T-helper 9 cell (primary cell): Measurements from ENCODE around the gene HSPG2.
A peak's percentile ranks its signal among the peaks of the same experiment; 100 is the strongest.
"Not testable (repeated sequence)": the region's sequence is repeated elsewhere in the genome, so short reads cannot be mapped to it uniquely, and the experiment has no call there.

Experiments
- DNase-seq: peaks from one replicate; pipeline ENCODE4 v3.0.0-alpha.2; 2020

Gene HSPG2

DNA sequence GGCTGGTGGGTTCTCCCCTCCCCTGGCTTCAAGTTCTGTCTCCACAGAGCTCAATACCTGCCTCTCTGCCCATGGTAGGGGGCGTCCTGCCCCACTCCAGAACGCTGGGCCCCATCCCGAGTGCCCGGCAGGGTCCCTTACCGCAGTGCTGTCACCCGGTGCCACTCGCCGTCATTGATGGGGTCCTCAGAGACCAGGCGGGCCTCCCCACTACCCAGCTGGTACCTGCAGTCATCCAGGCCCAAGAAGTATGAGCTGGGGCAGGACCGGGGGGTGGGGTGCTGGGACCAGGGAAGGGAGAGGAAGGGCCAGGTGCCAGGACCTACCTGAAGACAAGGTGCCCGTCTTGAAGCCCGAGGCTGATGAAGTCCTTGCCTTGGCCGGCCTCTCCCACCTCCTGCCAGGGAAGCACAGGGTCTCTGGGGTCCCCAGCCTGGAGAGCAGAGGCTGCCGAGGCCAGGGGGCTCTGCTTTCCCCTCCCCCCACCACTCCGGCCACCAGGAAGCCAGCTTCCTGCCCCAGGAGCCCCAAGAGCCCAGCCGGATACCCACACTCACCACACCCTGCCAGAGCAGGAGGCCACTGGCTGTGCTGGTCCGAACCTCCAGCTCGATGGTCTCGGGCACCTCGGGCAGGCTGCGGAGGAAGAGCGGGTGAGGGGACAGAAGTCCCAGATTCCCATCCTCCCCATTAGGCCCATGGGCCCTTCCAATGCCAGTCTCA lies 113.0 kb downstream of the HSPG2 start:
- no peak for DNase-seq

DNA sequence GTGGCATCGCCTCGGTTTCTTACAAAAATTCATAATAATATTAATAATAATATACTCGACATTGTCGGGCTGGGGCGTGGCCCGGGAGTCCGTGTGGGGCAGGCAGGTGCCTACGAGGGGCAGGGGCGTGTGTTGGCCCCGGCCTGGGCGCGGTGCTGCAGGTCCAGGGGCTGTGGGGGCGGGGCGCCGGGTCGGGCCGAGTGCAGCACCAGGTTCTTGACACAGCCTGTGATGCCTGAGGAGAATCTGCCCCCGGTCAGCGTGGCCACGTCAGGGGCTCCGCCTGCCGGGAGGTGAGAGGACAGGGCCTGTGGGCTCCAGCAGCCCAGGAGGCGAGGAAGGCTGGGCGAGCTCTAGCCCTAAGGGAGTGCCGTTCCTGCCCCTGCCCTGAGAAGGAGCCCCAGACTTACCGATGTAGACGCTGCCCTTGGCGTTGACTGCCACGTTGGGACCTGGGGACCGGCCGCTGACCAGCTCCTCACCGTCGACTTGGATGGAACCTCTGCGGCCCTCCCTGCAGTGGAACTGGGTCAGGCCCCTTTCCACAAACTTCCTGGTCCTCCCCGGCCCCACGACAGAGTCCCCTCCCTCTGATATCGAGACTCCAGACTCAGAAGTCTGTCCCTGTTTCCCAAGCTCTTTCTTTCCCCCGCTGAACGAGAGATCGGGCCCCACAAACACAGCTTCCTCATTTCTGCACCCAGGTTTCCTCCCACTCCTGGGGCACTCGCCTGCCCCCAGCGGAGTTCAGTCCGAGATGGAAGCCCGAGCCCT lies 113.7 kb downstream of the HSPG2 start:
- no peak for DNase-seq

DNA sequence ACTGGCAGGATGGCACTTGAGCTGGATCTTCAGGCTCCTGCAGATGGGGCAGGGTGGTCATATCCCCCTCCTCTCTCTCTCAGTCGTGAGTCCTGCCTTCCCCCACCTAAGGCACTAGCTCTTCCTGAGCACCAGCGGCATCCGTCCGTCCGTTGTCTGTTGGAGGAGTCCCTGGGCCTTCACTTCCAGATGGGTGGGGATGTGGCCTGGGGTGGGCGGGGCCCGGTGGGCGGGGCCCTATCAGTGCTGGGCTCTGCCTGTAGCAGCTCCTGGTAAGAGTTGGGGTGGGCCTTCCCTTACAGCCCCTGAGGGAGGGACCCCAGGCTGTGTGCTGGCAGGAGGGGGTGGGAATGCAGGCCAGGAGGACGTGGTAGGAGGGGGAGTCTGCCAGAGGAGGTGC lies 114.8 kb downstream of the HSPG2 start:
- DNase-seq, result no peak

DNA sequence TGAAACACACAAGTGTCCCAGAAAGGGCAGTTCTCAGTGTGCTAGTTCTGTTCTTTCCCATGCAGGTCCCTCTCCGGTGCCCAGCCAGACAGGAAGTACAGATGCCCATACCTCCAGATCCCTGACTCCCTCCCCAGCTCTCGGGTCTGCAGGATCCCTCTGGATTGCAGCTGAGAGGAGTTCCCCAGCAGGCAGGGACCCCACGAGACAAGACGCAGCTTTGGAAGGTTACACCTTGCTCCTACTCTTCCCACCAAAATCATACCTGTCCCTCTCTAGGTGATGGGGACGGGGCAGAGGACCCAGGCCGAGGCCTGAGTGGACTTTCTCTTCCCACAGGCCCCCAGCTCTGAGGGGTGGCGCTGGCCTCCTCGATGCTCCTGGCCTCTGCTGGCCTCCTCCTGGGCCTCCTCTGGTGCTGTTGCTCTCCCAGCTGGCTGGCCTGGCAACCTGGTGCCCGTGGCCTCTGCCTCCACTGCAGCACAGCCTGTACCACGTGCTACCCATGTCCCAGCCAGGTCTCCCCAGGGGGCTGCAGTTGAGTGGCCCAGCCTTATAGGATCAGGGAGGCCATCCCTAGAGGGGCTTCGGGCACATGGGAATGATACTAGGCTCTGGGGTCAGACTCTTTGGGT lies 115.6 kb downstream of the HSPG2 start:
- DNase-seq, result no peak

DNA sequence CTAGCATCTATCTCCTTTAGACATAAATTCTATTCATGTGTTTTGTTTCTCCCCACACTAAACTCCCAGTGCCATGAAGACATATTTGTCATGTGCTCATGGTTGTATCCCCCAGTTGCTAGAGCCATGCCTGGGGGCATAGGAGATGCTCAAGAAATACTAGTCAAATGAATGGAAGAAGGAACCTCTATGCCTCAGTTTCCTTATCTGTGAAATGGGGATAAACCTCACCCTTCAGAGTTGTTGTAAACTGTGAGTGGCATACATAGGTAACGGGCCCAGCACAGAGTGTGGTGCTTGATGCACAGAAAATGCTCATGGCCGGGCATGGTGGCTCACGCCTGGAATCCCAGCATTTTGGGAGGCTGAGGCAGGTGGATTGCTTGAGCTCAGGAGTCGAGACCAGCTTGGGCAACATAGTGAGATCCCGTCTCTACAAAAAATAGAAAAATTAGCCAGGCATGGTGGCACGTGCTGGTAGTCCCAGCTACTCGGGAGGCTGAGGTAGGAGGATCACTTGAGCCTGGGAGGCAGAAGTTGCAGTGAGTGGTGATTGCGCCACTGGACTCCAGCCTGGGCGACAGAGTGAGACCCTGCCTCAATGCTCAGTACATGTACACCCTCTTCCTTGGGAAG lies 116.4 kb downstream of the HSPG2 start:
- DNase-seq, result no peak

DNA sequence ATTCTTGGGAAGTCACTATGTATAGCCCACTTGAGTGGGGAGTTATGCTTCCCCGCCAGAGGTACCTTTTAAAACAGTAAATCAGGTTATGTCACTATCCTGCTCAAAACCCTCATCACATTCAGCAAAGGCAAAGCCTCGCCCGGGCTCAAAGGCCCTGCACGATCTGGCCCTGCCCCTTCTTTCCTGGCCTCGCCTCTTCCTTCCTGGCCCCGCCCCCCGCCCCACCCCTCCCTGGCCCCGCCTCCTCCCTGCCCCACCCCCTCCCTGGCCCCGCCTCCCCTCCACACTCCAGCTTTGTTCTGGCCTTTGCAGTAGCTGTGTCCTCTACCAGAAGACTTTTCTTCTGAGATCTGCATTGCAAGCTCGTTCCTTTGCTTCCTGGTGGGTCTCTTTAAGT lies 118.5 kb downstream of the HSPG2 start:
- no peak for DNase-seq

DNA sequence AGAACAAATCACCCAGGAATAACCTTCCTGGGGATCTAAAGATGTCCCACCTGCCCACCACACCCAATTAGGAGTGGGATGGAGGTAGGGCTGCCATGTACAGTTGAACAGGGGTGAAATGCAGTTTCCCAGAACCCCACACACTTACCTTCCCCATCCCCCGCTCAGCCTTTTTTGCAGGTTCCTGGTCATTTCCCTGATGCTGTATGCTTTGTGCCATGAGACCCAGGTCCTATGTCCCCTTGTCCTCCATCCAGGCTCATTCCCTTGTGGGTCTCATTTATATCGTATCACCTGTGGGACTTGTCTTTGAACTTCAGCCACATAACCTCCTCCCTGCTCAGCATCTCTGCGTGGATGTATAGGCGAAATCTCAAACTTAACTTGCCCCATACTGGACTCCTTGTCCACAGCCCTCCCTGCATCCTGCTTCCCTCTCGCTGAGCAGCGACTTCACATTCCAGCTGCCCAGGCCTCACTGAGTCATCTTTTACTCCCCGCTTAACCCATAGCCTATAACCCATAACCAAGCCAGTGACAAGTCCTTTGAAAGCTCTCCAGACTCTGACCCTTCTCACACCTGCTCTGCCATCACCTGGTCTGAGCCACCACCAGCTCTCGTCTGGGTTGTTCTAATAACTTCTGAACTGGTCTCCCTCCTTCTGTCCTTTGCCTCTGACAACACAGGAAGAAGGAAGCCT lies 120.4 kb downstream of the HSPG2 start:
- DNase-seq, result no peak

DNA sequence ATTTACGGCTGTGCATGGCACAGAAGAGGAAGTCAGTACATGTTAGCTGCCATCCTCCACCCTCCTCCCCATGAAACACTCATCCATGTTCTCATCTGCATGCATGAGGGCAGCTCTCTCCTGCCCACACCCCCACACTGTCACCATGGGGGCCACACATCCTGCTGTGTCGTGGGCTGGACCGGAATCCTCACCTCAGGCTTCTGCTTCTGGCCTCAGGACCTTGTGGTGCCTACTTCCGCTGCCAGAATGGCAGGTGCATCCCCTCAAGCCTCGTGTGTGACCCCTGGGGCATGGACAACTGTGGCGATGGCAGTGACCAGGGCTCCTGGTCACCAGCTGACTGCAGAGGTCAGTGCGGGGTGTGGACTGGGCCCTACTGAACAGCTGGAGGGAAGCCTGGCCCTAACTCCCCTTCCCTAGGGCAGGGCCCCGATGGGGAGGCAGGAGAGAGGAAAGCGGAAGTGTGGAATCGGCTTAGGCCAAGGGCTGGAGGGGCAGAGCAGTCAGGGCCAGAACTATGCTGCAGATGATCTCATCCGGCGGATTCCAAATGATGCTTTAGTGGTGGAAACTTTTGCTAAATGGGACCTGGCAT lies 121.3 kb downstream of the HSPG2 start:
- no peak for DNase-seq

DNA sequence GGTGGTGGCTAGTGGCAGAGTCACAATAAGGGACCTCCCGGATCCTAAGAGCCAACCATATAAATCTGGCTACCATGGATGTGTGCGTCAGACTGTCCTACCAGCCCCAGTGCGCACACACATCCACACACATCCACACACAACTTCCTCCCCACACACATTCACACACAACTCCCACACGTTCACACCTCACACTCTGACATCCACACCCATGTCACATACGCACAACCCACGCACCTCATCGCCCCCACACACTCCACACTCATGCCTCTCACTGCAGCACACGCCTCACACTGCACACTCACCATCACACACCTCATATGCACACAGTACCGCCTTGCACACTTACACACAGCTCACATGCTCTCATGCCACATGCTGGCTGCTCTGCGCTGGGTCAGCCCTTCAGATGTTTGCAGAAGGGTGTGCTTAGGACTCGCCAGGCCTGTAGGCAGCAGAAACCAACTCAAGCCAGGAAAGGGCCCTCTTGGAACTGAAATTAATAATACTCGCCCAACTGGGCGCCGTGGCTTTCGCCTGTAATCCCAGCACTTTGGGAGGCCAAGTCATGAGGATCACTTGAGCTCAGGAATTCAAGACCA lies 122.0 kb downstream of the HSPG2 start:
- no peak for DNase-seq

DNA sequence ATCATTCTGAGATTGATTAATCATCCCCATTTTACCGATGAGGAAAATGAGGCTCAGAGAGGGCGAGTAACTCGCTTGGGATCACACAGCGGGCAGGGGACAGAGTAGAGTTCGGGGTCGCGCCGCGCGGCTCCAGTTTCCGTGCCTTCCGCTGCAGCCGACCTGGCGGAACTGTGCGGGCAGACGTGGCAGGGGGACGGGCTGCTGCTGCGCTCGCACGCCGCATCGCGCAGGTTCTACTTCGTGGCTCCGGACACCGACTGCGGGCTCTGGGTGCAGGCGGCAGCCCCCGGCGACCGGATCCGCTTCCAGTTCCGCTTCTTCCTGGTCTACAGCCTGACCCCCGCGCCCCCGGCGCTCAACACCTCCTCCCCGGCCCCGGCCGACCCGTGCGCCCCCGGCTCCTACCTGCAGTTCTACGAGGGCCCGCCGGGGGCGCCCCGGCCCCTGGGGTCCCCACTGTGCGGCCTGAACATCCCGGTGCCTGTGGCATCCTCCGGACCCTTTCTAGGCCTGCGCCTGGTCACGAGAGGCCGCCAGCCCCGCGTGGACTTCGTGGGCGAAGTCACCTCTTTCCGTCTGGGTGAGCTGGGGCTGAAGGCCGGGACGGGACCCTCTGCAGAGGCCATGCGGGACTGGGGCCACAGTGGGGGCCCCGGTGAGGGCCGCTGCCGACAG lies 122.7 kb downstream of the HSPG2 start:
- DNase-seq, result peak; percentile 7

DNA sequence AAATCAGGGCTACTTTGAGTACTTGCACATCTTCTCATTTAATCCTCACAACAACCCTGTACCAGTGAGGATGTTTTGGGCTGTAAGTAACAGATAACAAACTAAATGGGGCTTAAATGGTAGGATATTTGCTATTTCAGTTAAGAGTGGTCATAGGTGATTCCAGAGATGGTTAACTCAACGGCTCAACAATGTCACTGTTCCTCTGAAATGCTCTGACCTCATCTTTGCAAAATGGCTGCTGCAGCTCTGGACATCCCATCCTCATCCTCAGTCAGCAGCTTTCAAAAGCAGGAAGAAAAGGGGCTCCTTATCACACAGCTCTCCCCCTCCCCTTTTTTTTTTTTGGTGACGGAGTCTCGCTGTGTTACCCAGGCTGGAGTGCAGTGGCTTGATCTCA lies 123.6 kb downstream of the HSPG2 start:
- no peak for DNase-seq

DNA sequence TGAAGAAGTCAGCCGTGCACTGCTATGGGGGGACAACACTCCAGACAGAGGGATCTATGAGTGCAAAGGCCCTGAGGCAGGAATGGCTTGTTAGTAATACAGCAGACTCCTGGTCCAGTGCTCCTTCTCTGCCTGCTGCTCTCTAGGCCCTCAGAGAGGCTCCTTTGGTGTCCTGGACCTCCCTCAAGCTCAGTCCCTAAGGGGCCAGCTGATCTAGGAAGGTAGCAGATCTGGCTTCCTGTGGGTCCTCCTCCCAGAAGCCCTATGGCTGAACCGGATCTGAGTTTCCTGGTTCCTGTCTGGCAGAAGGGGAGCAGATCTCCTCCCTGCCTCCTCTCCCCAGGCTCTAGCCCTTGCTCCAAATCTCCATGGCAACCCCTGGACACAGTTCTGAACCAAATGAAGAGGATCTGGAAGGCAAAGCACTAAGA lies 125.2 kb downstream of the HSPG2 start, which contains the start of gene LDLRAD2:
Gene LDLRAD2, plus strand, starts transcription at position 391 of the 431 bp plus-strand sequence. CDS start 187 bp downstream, outside the sequence.
- DNase-seq, result no peak

DNA sequence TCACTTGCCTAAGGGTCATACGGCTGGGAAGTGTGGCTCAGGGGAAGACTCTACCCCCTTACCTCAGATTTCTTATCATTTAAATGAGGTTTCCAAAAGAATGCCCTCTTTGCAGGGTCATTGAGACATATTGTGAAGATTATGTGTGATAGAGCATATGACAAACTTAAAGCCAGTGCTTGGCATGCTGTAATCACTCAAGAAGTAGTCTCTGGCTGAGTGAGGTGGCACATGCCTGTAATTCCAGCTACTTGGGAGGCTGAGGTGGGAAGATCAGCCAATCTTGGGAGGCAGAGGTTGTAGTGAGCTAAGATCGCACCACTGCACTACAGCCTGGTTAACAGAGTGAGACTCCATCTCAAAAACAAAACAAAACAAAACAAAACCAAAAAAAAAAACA lies 132.6 kb downstream of the HSPG2 start:
- DNase-seq, result no peak

DNA sequence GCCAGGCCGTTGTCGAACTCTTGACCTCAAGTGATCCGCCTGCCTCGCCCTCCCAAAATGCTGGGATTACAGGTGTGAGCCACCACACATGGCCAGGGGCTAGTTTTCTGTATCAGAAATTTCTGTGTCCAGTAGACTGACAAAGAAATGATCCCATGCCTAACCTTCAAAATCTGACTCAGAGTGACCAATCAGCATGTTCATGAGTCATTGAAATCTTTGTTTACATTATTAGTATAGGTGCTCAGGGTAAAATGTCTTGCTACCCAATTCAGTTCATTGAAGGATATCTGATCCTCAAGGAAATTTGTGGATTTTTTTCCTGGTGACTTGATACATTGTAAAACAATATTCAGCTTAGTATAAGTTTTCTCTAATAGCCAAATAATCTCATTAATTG lies 136.0 kb downstream of the HSPG2 start:
- no peak for DNase-seq

DNA sequence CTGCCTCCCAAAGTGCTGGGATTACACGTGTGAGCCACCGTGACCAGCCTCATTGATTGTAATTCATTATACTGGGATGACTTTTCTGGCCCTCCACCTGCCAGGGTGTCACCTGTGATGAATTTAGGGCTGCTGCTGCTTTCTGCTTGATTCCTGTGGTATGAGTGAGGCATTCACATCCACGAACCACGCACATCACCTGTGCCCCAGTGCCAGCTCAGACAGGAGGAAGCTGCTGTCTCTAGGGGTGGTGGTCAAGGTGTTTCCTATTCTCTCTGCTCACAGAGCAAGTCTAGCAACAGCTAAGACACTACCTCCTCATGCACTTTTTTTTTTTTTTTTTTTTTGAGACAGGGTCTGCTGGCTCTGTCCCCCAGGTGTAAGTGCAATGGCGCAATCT lies 137.4 kb downstream of the HSPG2 start:
- DNase-seq, result no peak

DNA sequence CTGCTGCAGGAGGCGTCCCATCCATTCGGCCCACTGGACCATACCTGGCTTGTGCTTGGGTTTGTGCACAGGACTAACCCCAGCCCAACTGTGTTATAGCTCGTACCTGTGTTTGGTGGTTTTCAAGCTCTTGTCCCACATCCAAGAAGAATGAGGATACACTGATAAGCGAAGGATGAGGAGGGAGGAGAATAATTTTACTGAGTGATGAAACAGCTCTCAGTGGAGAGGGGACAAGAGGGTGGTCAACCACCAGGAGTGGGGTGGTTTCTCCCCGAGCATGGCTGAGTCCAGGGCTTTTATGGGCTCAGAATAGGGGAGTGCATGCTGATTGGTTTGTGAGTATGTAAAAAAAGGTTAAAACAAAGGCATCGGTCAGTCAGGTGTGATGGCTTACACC lies 142.0 kb downstream of the HSPG2 start:
- DNase-seq, result no peak

DNA sequence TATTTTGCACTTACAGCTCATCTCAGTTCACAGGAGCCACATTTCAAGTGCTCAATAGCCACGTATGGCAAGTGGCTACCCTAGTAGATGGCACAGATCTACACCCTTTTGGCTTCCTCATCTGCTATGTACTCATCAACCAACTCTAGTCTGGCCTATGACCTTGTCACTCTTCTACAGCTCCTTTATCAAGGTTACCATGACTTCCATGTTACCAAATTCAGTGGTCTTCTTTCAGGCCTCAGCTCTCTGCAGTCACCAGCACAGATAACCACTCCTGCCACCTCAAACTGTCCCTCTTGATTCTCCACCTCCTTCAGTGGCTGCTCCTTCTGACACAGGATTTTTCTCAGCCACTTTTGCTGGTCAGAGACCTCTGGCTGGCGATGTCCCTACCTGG lies 142.5 kb downstream of the HSPG2 start:
- DNase-seq, result no peak

DNA sequence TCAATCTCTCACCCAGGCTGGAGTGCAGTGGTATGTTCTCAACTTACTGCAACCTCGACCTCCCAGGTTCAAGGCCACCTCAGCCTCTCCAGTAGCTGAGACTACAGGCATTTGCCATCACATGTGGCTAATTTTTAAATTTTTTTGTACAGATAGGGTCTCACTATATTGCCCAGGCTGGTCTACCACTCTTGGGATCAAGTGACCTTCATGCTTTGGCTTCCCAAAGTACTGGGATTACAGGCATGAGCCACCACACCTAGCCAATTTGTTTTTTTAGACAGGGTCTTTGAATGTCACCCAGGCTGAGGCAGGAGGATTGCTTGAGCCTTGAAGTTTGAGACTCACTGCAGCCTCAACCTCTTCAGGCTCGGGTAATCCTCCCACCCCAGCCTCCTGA lies 144.0 kb downstream of the HSPG2 start:
- DNase-seq, result no peak

DNA sequence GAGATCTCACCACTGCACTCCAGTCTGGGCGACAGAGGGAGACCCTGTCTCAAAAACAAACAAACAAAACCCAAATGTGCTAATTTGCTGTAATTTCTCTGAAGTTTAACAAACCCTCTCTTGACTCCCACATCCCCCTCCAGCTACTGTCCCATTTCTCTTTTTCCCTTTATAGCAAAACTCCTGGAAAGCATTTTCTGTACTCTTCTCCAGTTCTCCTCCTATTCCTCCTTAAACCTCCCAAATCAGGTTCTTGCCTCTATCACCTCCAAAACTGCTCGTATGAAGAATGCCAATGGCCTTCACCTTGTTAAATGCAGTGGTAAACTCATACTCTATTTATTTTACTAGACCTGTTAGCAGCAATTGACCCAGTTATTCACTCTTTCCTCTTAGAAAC lies 150.5 kb downstream of the HSPG2 start:
- no peak for DNase-seq

DNA sequence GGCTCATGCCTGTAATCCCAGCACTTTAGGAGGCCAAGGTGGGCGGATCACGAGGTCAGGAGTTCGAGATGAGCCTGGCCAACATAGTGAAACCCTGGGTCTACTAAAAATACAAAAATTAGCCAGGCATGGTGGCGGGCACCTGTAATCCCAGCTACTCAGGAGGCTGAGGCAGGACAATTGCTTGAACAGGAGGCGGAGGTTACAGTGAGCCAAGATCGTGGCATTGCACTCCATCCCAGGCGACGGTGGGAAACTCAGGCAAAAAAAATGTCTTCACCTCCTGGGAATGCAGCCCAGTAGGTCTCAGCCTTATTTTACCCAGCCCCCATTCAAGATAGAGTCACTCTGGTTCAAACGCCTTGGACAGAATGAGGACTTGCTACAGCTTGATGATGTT lies 151.3 kb downstream of the HSPG2 start:
- DNase-seq, result not testable (repeated sequence)
